OCI-LY7 (cell line): ENCODE results near the gene KIF14. TPM values are rescaled to one million over a fixed set of nuclear protein-coding genes. Genes with fewer than 3 reads are reported as not detected.
A peak's percentile ranks its signal among the peaks of the same experiment; 100 is the strongest.

Experiments
- BruUV-seq: library from RNA; stranded (reverse); fragments of 400-500 nt; replicated peaks from 2 replicates; lab custom pipeline; 2021; lab: Mats Ljungman, UMichigan
- CTCF ChIA-PET: fragments of 300-600 bp; sonication (Branson Sonifier 250); formaldehyde crosslinking; loops from one replicate; lab custom pipeline; 2022; ENCODE audit warnings: antibody characterized with exemption; ENCODE audit not compliant: unreplicated experiment; lab: Charles Lee
- POLR2A ChIA-PET: fragments of 300-600 bp; sonication (Branson Sonifier 250); formaldehyde crosslinking; loops from one replicate; lab custom pipeline; 2022; ENCODE audit warnings: antibody characterized with exemption; lab: Charles Lee
- DNase-seq: peaks from one replicate; pipeline ENCODE4 v3.0.0-alpha.2; 2015; ENCODE audit warnings: low spot score
- H2AFZ ChIP-seq: fragments of 200-600 bp; sonication (generic), shearing (Covaris generic); 2 replicates; pipeline ENCODE4 v1.6.1; 2014; ENCODE audit warnings: mild to moderate bottlenecking, antibody characterized with exemption, low read length, moderate library complexity
- H3K27ac ChIP-seq: fragments of 200-600 bp; sonication (generic); 2 replicates; pipeline ENCODE4 v1.5.1; 2014; ENCODE audit warnings: mixed run types, low read depth, mild to moderate bottlenecking, moderate library complexity, low read length, inconsistent platforms; ENCODE audit not compliant: poor library complexity, severe bottlenecking
- H3K36me3 ChIP-seq: fragments of 200-600 bp; sonication (generic); 2 replicates; pipeline ENCODE4 v1.6.1; 2014; ENCODE audit warnings: mild to moderate bottlenecking, antibody characterized with exemption, low read length, moderate library complexity, mixed read lengths; ENCODE audit not compliant: insufficient read depth
- H3K4me1 ChIP-seq: fragments of 200-600 bp; sonication (generic); 2 replicates; pipeline ENCODE4 v1.5.1; 2014; ENCODE audit warnings: mild to moderate bottlenecking, low read length; ENCODE audit not compliant: insufficient read depth, poor library complexity, severe bottlenecking
- H3K4me2 ChIP-seq: fragments of 200-600 bp; sonication (generic); 2 replicates; pipeline ENCODE4 v1.6.1; 2014; ENCODE audit warnings: mild to moderate bottlenecking, low read length
- H3K4me3 ChIP-seq: fragments of 200-600 bp; sonication (generic); 2 replicates; pipeline ENCODE4 v1.5.1; 2014; ENCODE audit warnings: mild to moderate bottlenecking, low read depth, low read length; ENCODE audit not compliant: poor library complexity, severe bottlenecking
- H3K79me2 ChIP-seq: fragments of 200-600 bp; sonication (generic); 2 replicates; pipeline ENCODE4 v1.6.1; 2016; ENCODE audit warnings: low read depth, mild to moderate bottlenecking, low read length, moderate library complexity, mixed read lengths; ENCODE audit not compliant: insufficient read depth
- H3K9me2 ChIP-seq: fragments of 200-600 bp; sonication (generic); 2 replicates; pipeline ENCODE4 v1.6.1; 2016; ENCODE audit warnings: mild to moderate bottlenecking, low read length, mixed read lengths; ENCODE audit not compliant: insufficient read depth
- H3K9me3 ChIP-seq: fragments of 200-600 bp; sonication (generic); 2 replicates; pipeline ENCODE4 v1.6.1; 2014; ENCODE audit warnings: mild to moderate bottlenecking, mixed run types, low read length, mixed read lengths
- H4K20me1 ChIP-seq: fragments of 200-600 bp; sonication (generic); 2 replicates; pipeline ENCODE4 v1.6.1; 2014; ENCODE audit warnings: mild to moderate bottlenecking, antibody characterized with exemption, low read length, moderate library complexity, mixed read lengths; ENCODE audit not compliant: insufficient read depth
- EZH2phosphoT487 ChIP-seq: fragments of 200-600 bp; sonication (generic); IDR thresholded peaks from 2 replicates; pipeline ENCODE4 v1.6.1; 2018; ENCODE audit warnings: low read depth, borderline replicate concordance, mild to moderate bottlenecking, mixed run types, antibody characterized with exemption, low read length, moderate library complexity, mixed read lengths
- intact Hi-C: fragments of 100-400 bp; cut with micrococcal nuclease; formaldehyde crosslinking; loops from one replicate; pipeline ENCODE4 v1.10.0; 2022; ENCODE audit not compliant: unreplicated experiment
- total RNA-seq, 2 experiments: library from RNA; depleted of rRNA in 1 of 2; stranded (reverse); fragments of >200 nt in 1 of 2; shearing (Covaris generic) in 1 of 2; gene quantifications; 2 replicates each; pipeline ENCODE4 v1.2.3, GENCODE V29; 2014 to 2022
- TF ChIP-seq, protein P1 (sequence below): fragments of 200-600 bp; sonication (generic); conservative IDR thresholded peaks from 2 replicates; pipeline ENCODE4 v1.5.1; 2014; ENCODE audit warnings: mild to moderate bottlenecking, antibody characterized with exemption, low read length, moderate library complexity, mixed read lengths

KIF14 gene
- total RNA-seq, 2 experiments from 2014 or later, result 15.0 to 20.1 TPM

DNA sequence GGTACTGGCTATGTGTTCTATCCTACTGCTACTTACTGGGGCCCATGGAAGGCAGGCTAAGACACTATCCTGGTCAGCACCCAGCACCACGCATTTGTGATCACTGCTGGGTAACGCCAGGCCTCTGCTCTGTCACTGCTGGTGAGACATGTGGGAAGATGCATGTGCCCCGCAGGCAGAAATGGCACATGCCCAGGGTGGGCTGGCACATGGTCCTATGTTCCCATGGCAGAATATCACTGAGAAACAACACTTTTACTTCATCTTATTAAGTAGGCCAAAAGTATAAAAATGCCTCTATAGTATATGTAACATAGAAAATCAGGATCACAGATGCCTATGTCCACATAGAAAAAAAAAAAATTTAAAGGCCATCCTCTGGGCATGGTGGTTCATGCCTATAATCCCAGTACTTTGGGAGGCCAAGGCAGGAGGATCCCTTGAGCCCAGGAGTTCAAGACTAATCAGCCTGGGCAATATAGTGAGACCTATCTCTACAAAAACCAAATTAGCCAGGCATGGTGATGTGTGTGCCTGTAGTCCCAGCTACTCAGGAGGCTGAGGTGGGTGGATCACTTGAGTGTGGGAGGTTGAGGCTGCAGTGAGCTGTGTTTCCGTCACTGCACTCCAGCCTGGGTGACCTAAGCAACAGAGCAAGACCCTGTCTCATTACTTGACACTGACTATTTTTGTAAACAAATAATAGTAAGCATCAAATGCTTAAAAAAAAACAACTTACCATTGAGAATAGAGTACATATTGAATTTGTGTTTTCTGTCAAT, 37.7 kb upstream of the KIF14 start:
- TF ChIP-seq, protein P1, sequence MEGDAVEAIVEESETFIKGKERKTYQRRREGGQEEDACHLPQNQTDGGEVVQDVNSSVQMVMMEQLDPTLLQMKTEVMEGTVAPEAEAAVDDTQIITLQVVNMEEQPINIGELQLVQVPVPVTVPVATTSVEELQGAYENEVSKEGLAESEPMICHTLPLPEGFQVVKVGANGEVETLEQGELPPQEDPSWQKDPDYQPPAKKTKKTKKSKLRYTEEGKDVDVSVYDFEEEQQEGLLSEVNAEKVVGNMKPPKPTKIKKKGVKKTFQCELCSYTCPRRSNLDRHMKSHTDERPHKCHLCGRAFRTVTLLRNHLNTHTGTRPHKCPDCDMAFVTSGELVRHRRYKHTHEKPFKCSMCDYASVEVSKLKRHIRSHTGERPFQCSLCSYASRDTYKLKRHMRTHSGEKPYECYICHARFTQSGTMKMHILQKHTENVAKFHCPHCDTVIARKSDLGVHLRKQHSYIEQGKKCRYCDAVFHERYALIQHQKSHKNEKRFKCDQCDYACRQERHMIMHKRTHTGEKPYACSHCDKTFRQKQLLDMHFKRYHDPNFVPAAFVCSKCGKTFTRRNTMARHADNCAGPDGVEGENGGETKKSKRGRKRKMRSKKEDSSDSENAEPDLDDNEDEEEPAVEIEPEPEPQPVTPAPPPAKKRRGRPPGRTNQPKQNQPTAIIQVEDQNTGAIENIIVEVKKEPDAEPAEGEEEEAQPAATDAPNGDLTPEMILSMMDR, result no peak
- no peak for TF ChIP-seq EZH2phosphoT487
- H3K9me3 ChIP-seq, result no peaks in the 10 kb centered on the region
- no peak overlapping the region for H3K4me3 ChIP-seq
- POLR2A ChIA-PET, result interaction anchor here (0.6 to 3.5 kb wide), 6 partner anchors 9 to 976 kb away, joined by 3 to 27 read pairs (median 3); partner anchors contain the start of gene DDX59
- H3K27ac ChIP-seq, result no peak overlapping the region
- CTCF ChIA-PET, result interaction anchor here (0.7 kb wide), 1 partner anchor 108 kb away, joined by 3 read pairs; no protein-coding TSS in a partner anchor
- DNase-seq, result no peak
- intact Hi-C loops, result no loop called here
- no peak overlapping the region for H3K4me2 ChIP-seq
- no peaks in the 10 kb centered on the region for H4K20me1 ChIP-seq
- BruUV-seq, result no TSS peak
- H3K36me3 ChIP-seq, result peaks cover 63% of the 10 kb centered on the region
- H3K9me2 ChIP-seq, result no peaks in the 10 kb centered on the region
- peaks cover 14% of the 10 kb centered on the region for H3K4me1 ChIP-seq
- no peaks in the 10 kb centered on the region for H3K79me2 ChIP-seq
- no peak overlapping the region for H2AFZ ChIP-seq

DNA sequence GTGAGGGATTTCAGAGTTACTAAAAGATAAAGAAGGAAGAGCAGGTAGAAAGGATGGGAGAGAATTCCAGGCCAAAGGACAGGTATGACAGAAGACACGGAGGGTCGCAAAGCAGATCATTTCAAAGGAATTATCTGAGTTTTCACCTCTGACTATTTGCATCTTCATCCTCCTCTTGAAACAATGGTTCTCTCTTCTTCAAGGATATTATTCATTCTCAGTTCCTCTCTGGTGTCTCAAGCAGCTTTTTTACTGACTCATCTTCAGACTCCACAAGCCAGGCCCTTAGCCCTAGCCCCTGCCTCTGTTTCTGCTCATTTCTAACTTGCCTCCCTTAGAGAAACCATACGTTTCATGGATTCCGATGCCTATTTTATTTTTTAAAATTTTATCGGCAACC, 34.1 kb upstream of the KIF14 start:
- Histone ChIP-seq H3K79me2 (no peaks in the 10 kb centered on the region), H3K27ac (peak overlapping the region; percentile 36), H3K9me3 (no peaks in the 10 kb centered on the region), H4K20me1 (no peaks in the 10 kb centered on the region), H2AFZ (no peak overlapping the region), H3K4me2 (peak overlapping the region; percentile 49), H3K4me3 (no peak overlapping the region), H3K4me1 (peaks cover 14% of the 10 kb centered on the region), H3K9me2 (no peaks in the 10 kb centered on the region), H3K36me3 (peaks cover 35% of the 10 kb centered on the region)
- TF ChIP-seq, protein P1, result no peak
- no peak for TF ChIP-seq EZH2phosphoT487
- ChIA-PET POLR2A (no interaction called here), CTCF (no interaction called here)
- BruUV-seq, result no TSS peak
- DNase-seq, result peak; percentile 54
- intact Hi-C loops, result no loop called here

- intact Hi-C loops, result no loop called here
- ChIA-PET CTCF (no interaction called here), POLR2A (interaction anchor here (0.5 to 0.7 kb wide), 3 partner anchors 13 to 97 kb away, joined by 3 to 4 read pairs (median 4); no protein-coding TSS in a partner anchor)
- Histone ChIP-seq H2AFZ (no peak overlapping the region), H3K36me3 (peaks cover 30% of the 10 kb centered on the region), H3K4me1 (peaks cover 14% of the 10 kb centered on the region), H3K4me3 (no peak overlapping the region), H3K9me3 (no peaks in the 10 kb centered on the region), H3K27ac (no peak overlapping the region), H3K9me2 (no peaks in the 10 kb centered on the region), H3K79me2 (no peaks in the 10 kb centered on the region), H3K4me2 (no peak overlapping the region), H4K20me1 (no peaks in the 10 kb centered on the region)
- BruUV-seq, result no TSS peak
- TF ChIP-seq EZH2phosphoT487, result no peak
- TF ChIP-seq, protein P1, result no peak
- no peak for DNase-seq
Measured at GRCh38 chr1:200653022-200653462, 32.5 kb upstream of the KIF14 start.
